ENCODE data around the gene CYGB.

DNA sequence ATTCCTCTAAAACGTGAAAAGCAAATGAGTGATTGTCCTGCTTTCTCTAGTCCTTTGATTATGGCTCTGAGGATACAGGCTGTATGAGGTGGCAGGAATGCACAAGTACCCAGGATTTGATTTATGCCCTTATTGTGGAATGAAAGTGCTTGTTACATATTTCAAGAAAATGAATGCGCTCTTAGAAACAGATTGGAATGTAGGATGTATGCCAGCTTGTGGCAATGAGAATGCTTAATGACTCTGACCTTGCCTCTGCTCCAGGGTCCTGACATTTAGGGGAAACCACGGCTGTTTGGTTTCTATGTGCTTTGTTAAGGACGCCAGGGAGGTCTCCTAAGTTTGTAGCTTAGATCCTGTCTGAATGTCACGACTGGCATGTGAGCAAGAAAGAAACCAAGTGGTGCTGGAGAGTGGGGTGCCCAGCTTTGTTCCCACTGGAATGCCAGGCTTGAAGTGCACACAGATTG, 24.3 kb upstream of the CYGB start:
- TF ChIP-seq, protein P1, sequence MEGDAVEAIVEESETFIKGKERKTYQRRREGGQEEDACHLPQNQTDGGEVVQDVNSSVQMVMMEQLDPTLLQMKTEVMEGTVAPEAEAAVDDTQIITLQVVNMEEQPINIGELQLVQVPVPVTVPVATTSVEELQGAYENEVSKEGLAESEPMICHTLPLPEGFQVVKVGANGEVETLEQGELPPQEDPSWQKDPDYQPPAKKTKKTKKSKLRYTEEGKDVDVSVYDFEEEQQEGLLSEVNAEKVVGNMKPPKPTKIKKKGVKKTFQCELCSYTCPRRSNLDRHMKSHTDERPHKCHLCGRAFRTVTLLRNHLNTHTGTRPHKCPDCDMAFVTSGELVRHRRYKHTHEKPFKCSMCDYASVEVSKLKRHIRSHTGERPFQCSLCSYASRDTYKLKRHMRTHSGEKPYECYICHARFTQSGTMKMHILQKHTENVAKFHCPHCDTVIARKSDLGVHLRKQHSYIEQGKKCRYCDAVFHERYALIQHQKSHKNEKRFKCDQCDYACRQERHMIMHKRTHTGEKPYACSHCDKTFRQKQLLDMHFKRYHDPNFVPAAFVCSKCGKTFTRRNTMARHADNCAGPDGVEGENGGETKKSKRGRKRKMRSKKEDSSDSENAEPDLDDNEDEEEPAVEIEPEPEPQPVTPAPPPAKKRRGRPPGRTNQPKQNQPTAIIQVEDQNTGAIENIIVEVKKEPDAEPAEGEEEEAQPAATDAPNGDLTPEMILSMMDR (conservative IDR thresholded peaks at IDR 0.05; ENCODE audit: low read length) = no peak
- TF ChIP-seq EZH2phosphoT487 (IDR thresholded peaks at IDR 0.05; ENCODE audit: borderline replicate concordance, low read depth, low read length) = no peak
